Muscle of back (tissue), 11 donors: ENCODE measurements around the gene LAMP5. TPM values are rescaled to one million over a fixed set of nuclear protein-coding genes. Genes with fewer than 3 reads are reported as not detected.

Experiments used
- DNase-seq, 3 donors: peaks; one replicate each; pipeline versions ENCODE4 v3.0.0 to v3.0.0-alpha.2; 2013
- polyA plus RNA-seq, 10 donors: library from polyadenylated mRNA; unstranded; fragments of 120-200 nt; gene quantifications; one replicate each; pipeline ENCODE4 v1.2.1, GENCODE V29; 2013; ENCODE audit not compliant: insufficient read length in 10 of 10

LAMP5 gene
- polyA plus RNA-seq, 10 donors: 0.19 to 0.94 (median 0.42) TPM

DNA sequence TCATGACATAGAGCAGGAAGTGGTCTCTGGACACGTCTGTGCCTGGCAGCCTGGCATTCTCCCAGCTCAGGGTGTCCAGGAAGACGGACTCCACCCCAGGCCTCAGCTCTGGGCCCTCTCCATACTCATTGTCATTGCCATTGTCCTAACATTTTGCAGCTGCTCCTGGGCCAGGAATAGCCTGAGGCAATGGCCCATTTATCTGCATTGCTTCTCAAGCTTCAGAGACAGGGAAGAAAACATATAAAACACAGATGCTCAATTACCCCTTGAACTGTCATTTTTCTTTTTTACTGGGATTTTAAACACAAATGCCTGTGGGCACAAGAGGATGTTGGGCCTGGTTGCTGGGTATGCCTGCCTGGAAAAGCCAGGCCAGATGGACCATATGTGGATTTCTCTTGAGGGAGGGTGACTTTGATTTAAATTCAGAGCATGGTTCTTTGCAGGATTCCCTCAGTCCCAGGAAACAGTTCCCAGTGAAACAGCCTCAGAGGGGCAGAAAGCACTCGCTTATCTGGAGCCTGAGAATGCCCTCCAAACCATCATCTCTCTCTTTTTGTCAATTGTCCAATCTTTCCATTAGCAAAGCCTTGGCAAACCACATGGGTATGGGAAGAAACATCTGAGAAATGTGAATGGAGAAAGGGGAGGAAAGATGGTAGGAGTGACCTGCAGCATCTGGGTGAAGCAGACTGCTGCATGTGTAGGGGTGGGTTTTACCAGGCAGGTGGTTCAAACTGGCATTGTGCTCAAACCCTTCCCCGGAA lies 17.9 kb downstream of the LAMP5 start:
- no peak for DNase-seq

DNA sequence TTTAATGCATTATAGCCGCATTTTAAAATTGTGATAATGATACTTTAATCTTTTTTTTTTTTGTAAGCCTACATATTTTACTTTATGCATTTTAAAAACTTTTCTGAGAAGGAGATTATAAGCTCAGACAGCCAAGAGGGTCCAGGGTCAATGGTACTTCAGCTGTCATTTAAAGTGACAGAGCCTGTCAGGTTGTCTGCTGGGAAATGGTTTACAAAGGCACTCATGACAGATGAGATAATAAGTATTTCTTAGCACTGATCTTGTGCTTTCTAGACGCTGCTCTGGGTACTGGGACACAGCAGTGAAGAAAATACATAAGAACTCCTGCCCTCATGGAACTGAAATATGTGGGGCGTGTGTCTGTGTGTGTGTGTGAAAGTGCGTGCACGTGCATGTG lies 19.6 kb downstream of the LAMP5 start:
- DNase-seq: no peak

DNA sequence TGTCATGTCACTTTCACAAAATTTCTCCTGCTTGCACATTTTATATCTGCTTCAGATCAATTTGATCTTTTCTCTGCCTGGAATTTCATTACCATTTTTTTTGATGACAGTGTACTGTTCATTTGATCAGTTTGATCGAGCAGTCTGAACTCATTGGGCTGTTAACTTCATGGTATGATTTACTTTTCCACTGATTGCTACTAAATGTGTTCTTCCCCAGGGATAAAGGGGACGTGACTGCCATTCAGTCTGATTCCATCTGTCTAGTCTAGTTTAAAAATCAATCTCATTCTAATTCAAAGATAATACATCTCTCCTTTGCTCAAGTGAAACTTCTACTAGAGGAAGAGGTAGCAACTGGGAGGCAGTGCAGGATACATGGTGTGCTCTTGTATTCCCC lies 21.1 kb downstream of the LAMP5 start:
- no peak for DNase-seq

DNA sequence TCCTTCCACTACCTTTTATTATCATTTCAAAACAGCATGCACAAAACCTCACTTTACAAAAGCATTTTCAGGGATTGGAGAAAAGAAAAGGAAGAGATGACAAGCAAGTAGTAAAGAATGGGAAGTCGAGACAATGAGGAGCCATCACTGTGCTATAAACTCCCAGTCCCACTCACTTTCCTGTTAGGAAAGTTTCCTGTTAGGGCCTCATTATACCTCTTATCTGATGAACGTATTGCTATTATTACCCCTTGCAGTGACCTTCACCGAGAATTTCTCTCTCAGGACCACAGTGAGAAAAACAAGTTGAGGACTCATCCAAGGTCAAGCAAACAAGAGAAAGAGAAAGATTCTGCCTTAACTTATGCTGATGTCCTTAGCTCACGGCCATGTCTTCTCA lies 28.8 kb downstream of the LAMP5 start:
- no peak for DNase-seq

DNA sequence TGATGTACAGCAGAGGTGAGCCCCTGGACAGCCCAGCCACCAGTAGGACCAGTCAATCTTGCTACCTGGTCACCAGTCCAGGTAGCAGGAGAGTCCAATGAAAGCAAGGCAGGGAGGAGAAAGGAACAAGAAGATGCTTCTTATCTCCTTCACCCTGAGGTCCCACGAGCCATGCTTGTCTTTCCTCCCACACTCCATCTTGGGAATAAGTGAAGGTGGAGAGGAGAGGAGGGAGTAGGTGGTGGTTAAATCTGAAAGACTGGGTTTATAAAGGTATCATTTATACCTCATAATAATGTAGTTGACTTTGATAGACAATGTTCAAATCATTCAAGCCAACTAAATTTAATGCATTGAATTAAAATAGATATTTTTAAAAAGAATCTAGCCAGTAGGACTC lies 35.9 kb downstream of the LAMP5 start:
- no peak for DNase-seq

DNA sequence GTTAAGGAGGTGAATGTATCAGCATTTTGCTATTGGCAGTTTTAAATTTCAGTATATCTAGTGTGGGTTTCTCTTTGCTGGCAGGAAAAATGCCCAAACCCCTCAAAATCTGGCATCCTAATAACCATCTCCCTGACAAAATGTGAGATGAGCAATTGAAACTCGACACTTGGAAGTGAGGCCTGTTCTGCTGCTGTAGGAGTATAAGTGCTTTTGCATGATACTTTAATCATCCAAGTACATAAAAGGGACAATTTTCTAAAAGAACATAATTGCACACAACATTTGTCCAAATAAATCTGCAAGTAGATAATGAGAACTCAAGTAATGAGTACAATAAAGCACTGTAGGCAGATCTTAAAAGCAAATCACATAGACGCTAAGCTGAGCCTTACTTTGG lies 36.5 kb downstream of the LAMP5 start:
- DNase-seq: no peak

DNA sequence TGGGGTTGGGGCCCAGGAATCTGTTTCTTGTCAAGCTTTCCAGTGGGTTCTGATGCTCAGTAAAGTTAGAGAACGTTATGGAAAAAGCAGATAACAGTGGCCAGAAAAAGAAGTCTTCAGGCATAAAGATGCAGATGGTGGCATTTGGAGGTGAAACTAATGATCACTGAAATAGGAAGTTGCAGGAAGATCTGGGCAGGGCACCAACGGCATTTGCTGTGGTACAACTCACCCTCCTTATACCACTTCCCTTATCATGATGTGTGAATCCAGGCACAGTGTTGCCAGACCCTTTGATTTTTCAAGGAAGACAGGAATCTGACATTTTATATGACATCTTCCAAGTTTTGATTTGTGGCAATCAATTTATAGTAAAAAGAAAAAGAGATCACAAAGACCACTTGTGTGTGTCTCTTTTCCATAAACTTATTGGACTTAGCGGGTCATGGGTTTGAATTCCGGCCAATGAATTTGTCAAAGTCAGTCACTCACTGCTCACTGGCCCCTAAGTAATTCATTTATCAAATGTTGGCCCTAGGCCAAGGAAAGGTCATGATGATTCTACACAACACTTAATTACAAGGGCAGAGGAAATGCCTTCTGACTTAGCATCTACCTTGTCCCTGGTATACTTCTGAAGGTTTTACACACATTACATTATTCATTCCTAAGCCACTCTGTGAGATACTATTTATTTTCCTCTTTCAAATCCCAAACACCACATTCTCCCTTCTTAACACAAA lies 37.6 kb downstream of the LAMP5 start:
- no peak for DNase-seq

DNA sequence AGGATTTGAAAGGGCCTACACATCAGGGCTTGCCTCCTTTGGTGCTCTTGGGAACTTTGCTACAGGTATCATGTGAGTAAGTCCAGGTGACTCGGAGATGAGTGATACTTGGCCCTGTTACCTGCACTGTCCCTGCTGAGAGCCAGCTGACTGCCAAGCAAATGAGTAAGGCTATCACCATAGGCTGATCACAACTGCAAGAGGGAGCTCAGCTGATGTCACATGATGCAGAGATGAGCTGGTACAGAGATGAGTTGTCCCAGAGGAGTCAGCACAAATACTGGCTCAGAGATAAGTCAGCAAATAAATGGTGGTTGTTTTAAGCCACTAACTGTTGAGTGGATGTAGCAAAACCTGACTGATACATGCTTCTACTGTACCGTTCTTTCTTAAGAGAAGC lies 41.4 kb downstream of the LAMP5 start:
- DNase-seq: no peak

DNA sequence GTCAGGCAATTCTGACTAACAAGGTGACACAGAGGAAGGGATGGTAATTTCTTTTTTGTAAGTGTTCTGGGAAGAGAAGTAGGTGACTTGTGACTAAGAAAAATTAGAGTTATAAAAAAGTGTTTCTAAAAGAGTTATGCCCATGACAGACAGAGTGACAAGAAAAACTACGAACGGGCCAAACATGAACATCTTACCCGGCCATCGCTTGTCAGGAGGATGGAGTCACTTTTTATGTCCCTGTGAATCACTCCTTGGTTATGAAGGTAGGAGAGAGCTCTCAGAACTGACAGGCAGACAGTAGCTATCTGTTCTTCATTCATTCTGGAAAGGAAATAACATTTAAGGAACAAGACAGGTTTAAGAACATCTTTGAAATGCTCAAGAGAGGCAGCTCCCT lies 43.0 kb downstream of the LAMP5 start:
- DNase-seq: no peak

DNA sequence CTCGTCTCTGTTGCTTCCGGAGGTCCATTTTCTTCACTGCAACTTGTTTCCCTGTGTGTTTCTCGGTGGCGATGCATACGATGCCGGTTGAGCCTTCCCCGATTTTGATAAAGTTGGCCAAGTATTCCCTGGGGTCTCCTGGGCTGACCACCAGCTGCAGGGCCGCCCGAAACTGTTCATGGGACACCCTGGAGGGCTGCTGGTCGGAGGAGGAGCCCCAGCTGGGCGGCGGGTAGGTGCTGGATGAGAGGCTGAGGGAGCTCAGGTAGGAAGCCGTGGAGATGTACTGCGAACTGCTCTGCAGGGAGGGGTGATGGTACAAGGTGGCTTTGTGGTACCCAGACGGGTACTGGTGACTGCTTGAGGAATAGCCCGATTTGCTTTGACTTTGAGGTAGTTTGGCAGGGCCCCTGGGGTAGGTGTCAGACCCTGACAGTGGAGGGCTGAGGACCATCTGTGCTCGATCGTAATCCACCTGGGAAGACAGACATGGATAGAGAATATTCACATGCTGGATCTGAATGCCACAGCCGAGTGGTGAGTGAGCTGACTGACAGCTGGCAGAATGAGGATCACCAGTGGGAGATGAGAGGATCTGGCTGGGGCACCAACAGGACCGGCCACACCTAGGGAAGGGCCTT lies 51.6 kb downstream of the LAMP5 start:
- no peak for DNase-seq

DNA sequence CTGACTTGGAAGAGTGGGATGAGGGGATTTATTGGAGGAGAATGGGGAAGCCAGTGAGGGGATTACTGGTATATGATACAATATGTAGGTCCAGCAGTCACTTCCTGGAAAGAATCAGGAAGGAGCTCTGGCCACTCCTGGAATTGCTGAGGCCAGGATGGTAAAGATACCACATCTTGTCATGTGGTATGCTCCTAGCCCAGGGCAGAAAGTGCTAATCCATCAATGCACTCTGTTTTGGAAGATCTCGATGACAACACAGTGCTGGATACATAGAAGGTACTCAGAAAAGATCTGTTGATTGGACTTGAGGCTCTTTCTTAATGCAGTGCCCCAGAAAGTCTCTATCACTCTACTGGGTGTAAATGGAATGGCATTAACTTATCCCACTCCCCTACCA lies 52.6 kb downstream of the LAMP5 start:
- no peak for DNase-seq

DNA sequence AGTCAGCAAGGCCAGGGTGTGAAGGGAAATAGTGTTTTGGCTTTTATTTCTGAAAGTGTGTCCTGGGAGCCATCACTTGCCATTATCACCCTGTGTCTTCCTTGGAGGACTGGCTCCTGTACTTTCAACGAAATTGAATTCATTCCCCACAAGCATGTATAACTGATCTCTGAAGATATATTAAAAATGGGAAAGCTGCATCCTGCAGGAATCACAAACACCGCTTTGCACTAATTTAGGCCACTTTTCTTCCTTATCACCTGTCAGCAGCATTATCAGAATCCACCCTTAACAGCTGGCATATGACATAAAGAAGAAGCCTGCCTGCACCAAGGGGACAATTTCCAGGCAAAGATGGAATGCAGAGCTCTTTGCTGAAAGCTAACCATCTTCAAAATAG lies 56.2 kb downstream of the LAMP5 start:
- no peak for DNase-seq

DNA sequence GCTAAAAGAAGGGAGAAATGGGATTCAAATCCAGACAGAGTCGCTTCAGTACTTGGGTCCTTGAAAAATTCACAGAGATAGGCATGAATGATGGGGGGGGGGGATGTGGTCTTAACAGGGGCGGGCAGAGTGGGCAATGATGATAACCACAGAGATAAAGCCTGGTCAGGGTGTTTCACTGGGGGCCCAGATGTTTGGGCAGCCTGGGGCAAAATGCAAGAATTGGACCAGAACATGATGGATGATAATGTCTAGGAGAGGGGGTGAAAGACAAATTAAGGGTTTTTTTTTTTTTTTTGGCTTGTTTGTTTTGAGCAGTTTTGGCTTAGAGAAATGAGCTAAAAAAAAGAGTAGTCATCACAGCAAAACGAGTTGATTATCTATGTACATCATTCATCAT lies 57.4 kb downstream of the LAMP5 start:
- no peak for DNase-seq

DNA sequence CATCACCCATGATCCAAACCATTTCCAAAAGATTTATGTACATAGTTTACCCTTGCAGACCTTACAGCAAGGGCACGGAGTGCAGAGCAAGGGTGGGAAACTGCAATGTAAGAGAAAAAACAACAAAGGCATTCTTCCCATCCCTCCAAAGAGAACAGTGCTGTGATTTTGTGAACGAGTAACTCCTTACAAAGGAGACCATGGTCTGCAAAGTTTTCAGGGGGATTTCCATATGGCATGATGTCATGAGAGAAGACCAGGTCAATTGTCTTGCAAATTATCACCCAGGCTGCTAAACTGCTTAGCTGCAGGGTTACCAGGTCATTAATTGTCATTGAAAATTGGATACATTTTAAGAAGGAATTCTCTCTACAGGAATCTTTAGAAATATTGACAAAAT lies 58.3 kb downstream of the LAMP5 start:
- DNase-seq: no peak

DNA sequence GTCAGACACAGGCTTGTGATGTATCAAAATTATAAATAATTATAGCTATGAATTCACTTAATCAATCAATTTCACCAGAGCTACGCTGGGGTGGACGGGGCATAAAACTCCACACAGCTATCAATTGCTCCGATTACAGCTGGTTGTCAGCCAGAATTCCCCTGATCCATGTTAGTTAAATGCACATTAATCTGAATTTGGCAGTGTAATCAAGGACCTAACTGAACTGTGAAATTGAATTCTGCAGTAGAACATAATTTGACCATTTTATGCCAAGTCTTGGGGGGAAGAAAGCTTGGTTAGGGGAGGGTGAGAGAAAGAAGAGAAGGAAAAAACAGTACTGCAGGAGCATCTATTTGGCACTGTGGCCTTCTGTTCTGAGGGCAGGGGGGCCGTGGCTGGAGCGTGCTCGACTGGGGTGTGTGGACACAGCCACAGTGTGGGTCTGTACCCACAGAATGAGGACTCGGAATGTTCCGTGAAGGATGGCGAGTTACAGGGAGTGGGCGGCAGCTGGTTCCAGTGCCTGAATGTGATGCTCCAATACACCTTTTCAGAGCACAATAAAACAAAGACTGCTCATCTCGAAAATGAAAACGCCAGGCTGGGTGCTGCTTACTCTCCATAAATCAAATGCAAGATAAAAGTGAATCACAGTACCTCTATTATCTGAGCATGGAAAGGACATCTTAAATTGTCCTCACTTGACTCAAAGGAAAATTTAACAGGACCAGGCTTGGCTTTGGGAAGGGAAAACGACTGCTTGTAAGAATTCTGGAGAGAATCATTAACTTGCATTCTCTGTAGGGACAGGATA lies 59.2 kb downstream of the LAMP5 start:
- DNase-seq: no peak

DNA sequence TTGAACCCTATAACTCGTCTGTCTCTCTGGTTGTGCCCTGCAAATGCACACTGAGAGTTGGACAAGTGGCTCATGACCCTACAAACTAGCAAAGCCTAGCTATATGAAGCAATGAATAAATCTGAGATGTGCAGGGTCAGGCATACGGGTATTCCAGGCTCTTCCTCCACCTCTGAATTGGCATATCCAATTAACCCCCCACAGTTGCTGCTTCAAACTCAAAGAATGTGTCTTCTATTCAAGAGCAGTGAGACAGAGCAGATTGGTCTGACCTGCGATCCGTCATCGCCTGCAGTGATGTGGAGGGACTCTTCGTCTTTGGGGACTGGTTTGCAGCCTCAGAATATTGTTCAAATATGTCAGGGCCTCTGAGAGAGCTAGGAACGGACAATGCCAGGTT lies 59.8 kb downstream of the LAMP5 start:
- no peak for DNase-seq

DNA sequence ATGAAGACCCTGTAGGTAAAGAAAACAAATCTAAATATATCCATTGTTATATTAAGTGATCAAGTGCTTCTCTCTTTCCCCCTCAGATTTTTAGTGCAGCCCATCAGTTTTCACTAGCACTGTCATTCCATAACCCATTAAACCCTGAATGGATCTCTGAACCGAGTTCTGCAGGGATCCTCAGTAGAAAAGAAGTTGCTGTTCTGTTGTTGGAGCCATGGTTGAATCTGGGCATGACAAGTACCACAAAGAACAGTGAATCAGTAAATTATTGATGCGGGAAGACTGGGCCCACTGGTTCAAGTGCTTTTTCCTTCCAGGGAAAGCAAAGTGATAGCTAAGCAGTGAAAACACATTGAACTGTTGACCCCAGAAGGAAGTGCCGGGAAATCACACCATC lies 60.4 kb downstream of the LAMP5 start:
- DNase-seq: no peak

DNA sequence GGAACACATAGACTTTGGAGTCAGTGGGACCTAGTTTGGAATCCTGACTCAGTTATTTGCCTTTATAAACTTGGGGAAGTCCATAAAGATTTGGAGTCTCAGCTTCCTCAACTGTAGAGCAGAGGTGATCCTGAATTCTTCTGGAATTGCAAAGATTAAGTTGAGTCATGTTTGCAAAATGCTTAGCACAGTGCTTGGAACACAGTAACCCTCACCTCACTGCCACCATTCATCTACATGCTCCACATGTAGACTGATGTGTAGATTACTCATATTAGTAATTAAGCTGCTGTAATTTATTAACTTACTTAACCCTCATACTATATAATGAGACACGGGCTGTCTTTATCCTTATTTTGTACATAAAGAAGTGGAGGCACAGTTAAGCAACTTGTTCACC lies 61.4 kb downstream of the LAMP5 start:
- DNase-seq: no peak

DNA sequence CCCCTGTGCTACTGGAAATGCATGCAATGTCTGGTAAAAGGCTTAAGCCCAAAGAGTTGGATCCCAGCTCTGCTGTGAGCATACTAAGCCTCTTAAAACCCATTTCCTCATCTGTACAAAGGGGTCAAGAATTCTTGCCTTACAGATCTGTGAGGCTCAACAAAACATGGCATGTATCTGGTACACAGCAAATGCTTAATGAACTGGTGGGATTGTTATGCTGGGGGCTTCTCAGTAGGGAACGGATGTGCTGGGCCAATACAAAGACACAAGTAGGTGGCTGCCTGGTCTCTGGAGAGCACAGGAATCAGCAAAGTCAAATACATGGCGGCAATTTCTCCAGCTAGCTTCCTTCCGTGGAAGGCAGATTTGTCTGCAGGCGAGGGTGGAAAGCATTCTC lies 62.3 kb downstream of the LAMP5 start:
- DNase-seq: no peak

DNA sequence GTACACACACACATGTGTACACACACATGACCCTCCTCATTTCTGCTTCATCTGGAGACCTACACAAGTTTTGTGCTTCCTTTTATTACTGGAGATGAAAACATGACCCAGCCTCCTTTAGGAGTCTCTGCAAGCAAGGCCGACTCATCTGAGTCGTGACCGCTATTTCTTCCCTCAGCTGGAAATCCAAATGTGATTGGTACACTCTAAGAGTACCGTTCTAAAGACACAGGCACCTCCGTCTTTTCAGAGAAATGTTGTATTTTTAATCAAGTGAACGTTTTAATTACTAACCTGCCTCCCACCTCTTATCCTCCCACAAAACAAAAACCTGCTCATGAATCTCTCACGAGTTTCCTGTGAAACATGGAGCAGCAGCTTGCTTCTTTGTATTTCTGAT lies 63.0 kb downstream of the LAMP5 start:
- DNase-seq: no peak

DNA sequence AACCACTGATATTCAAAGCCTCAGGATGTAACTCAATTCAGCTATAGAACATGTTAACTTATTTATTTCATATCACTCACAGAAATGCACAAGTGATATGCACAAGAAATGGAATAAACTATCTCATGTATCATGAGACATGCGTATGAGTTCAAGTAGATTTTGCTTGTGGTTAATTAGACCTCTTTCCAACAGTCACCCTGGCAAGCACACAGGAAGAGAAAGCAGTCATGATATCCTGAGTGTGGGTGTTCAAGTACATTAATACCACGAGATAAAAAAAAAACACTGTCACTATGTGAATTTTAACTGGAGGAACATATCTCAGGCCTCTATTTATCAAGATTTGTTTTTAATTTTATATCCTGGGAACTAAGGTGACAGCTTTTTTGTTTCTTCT lies 64.2 kb downstream of the LAMP5 start:
- no peak for DNase-seq
